Uterus (tissue), 2 donors: ENCODE data around the gene GADD45B.

ENCODE experiments used
- POLR2A ChIP-seq, 2 donors: fragments of 450-650 bp; IDR thresholded peaks; one replicate each; pipeline ENCODE4 v1.6.1; 2016; ENCODE audit warnings: antibody characterized with exemption in 2 of 2, mild to moderate bottlenecking in 1 of 2, moderate library complexity in 1 of 2
- TF ChIP-seq, protein P1 (sequence below), 4 experiments: fragments of 200-600 bp in 2 of 4; fragments of 450-650 bp in 2 of 4; sonication (generic) in 2 of 4; IDR thresholded peaks; one replicate each; pipeline ENCODE4 v1.5.1; 2016 to 2019; ENCODE audit warnings: antibody characterized with exemption in 4 of 4, mild to moderate bottlenecking in 2 of 4, moderate library complexity in 1 of 4

DNA sequence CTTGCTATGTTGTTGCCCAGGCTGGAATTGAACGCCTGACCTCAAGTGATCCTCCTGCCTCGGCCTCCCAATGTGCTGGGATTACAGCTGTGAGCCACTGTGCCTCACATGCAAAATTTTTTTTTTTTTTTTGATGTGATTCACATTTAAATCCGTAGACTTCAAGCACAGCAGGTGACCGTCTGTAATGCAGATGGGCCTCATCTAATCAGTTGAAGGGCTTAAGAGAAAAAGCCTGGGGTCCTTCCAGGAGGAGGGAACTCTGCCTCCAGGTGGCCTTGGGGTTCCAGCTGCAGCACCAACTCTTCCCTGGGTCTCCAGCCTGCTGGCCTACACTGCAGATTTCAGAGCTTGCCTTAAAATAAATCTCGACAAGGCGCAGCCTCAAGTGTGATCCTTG, 43.6 kb downstream of the GADD45B start:
- TF ChIP-seq, protein P1, sequence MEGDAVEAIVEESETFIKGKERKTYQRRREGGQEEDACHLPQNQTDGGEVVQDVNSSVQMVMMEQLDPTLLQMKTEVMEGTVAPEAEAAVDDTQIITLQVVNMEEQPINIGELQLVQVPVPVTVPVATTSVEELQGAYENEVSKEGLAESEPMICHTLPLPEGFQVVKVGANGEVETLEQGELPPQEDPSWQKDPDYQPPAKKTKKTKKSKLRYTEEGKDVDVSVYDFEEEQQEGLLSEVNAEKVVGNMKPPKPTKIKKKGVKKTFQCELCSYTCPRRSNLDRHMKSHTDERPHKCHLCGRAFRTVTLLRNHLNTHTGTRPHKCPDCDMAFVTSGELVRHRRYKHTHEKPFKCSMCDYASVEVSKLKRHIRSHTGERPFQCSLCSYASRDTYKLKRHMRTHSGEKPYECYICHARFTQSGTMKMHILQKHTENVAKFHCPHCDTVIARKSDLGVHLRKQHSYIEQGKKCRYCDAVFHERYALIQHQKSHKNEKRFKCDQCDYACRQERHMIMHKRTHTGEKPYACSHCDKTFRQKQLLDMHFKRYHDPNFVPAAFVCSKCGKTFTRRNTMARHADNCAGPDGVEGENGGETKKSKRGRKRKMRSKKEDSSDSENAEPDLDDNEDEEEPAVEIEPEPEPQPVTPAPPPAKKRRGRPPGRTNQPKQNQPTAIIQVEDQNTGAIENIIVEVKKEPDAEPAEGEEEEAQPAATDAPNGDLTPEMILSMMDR (IDR thresholded peaks at IDR 0.05) = no peak
- no peak for TF ChIP-seq POLR2A (IDR thresholded peaks at IDR 0.05)
